Measurements from ENCODE around the gene ITGBL1.

The ITGBL1 gene

GRCh38 chr13:101556676-101557123, 104.2 kb downstream of the ITGBL1 start:
- no peak overlapping the region for H3K27ac ChIP-seq (ENCODE audit: low read length)
- no peaks in the 10 kb centered on the region for H3K36me3 ChIP-seq (replicated peaks; ENCODE audit: insufficient read depth, low read length)
- H3K9ac ChIP-seq (ENCODE audit: low read length), result no peak overlapping the region
- H3K9me3 ChIP-seq (replicated peaks; ENCODE audit: insufficient read depth, low read length), result no peaks in the 10 kb centered on the region
- no peaks in the 10 kb centered on the region for H4K20me1 ChIP-seq (ENCODE audit: insufficient read depth, low read length)
- H3K79me2 ChIP-seq (ENCODE audit: low read length), result no peaks in the 10 kb centered on the region
- H3K9me2 ChIP-seq (replicated peaks; ENCODE audit: insufficient read depth, low read length), result no peaks in the 10 kb centered on the region
- no peaks in the 10 kb centered on the region for H3F3A ChIP-seq (ENCODE audit: insufficient read depth, low read length)
- H2AFZ ChIP-seq (ENCODE audit: low read length), result no peak overlapping the region
- H3K27me3 ChIP-seq (replicated peaks; ENCODE audit: insufficient read depth, low read length), result no peaks in the 10 kb centered on the region
- H3K4me2 ChIP-seq (ENCODE audit: low read depth, low read length), result no peak overlapping the region
- H3K4me3 ChIP-seq (ENCODE audit: low read length), result no peak overlapping the region
- TF ChIP-seq EZH2 (optimal IDR thresholded peaks at IDR 0.05; ENCODE audit: low read depth, low read length), result no peak
- TF ChIP-seq EZH2phosphoT487 (IDR thresholded peaks at IDR 0.05; ENCODE audit: low read length), result no peak
- no peak for TF ChIP-seq CTCF (IDR thresholded peaks at IDR 0.05; ENCODE audit: low read length)
- H3K4me1 ChIP-seq (ENCODE audit: low read length), result no peaks in the 10 kb centered on the region
- DNase-seq, result no peak

GRCh38 chr13:101565317-101565716, 112.8 kb downstream of the ITGBL1 start:
- no peak overlapping the region for H3K4me2 ChIP-seq (ENCODE audit: low read depth, low read length)
- no peak overlapping the region for H2AFZ ChIP-seq (ENCODE audit: low read length)
- no peaks in the 10 kb centered on the region for H3F3A ChIP-seq (ENCODE audit: insufficient read depth, low read length)
- no peak for TF ChIP-seq EZH2phosphoT487 (IDR thresholded peaks at IDR 0.05; ENCODE audit: low read length)
- no peak for TF ChIP-seq CTCF (IDR thresholded peaks at IDR 0.05; ENCODE audit: low read length)
- no peak for TF ChIP-seq EZH2 (optimal IDR thresholded peaks at IDR 0.05; ENCODE audit: low read depth, low read length)
- no peaks in the 10 kb centered on the region for H3K79me2 ChIP-seq (ENCODE audit: low read length)
- no peak overlapping the region for H3K27ac ChIP-seq (ENCODE audit: low read length)
- no peak overlapping the region for H3K9ac ChIP-seq (ENCODE audit: low read length)
- no peak overlapping the region for H3K4me3 ChIP-seq (ENCODE audit: low read length)
- H3K4me1 ChIP-seq (ENCODE audit: low read length), result no peaks in the 10 kb centered on the region
- no peaks in the 10 kb centered on the region for H3K27me3 ChIP-seq (replicated peaks; ENCODE audit: insufficient read depth, low read length)
- no peaks in the 10 kb centered on the region for H3K9me3 ChIP-seq (replicated peaks; ENCODE audit: insufficient read depth, low read length)
- no peaks in the 10 kb centered on the region for H4K20me1 ChIP-seq (ENCODE audit: insufficient read depth, low read length)
- no peaks in the 10 kb centered on the region for H3K9me2 ChIP-seq (replicated peaks; ENCODE audit: insufficient read depth, low read length)
- DNase-seq, result no peak
- no peaks in the 10 kb centered on the region for H3K36me3 ChIP-seq (replicated peaks; ENCODE audit: insufficient read depth, low read length)

- Histone ChIP-seq H3K4me3 (ENCODE audit: low read length) (no peak overlapping the region), H3K27me3 (replicated peaks; ENCODE audit: insufficient read depth, low read length) (no peaks in the 10 kb centered on the region), H3K4me2 (ENCODE audit: low read depth, low read length) (no peak overlapping the region), H2AFZ (ENCODE audit: low read length) (no peak overlapping the region), H3K36me3 (replicated peaks; ENCODE audit: insufficient read depth, low read length) (no peaks in the 10 kb centered on the region), H3F3A (ENCODE audit: insufficient read depth, low read length) (no peaks in the 10 kb centered on the region), H4K20me1 (ENCODE audit: insufficient read depth, low read length) (no peaks in the 10 kb centered on the region), H3K79me2 (ENCODE audit: low read length) (no peaks in the 10 kb centered on the region), H3K9me3 (replicated peaks; ENCODE audit: insufficient read depth, low read length) (no peaks in the 10 kb centered on the region), H3K9ac (ENCODE audit: low read length) (no peak overlapping the region), H3K27ac (ENCODE audit: low read length) (no peak overlapping the region), H3K9me2 (replicated peaks; ENCODE audit: insufficient read depth, low read length) (no peaks in the 10 kb centered on the region), H3K4me1 (ENCODE audit: low read length) (no peaks in the 10 kb centered on the region)
- TF ChIP-seq EZH2phosphoT487 (IDR thresholded peaks at IDR 0.05; ENCODE audit: low read length) (no peak), EZH2 (optimal IDR thresholded peaks at IDR 0.05; ENCODE audit: low read depth, low read length) (no peak), CTCF (IDR thresholded peaks at IDR 0.05; ENCODE audit: low read length) (no peak)
- no peak for DNase-seq
Observed at GRCh38 chr13:101567841-101568240, 115.4 kb downstream of the ITGBL1 start.

Measured in MM.1S (cell line).